HPDE6-E6E7 (cell line): Measurements from ENCODE around the gene PDGFD.

Experiments used
- DNase-seq: peaks from one replicate; pipeline ENCODE4 v3.0.0; 2011; ENCODE audit warnings: missing footprints; ENCODE audit errors: extremely low spot score

PDGFD gene

GRCh38 chr11:104093426-104094280 lies 70.3 kb downstream of the PDGFD start:
- DNase-seq = no peak

DNA sequence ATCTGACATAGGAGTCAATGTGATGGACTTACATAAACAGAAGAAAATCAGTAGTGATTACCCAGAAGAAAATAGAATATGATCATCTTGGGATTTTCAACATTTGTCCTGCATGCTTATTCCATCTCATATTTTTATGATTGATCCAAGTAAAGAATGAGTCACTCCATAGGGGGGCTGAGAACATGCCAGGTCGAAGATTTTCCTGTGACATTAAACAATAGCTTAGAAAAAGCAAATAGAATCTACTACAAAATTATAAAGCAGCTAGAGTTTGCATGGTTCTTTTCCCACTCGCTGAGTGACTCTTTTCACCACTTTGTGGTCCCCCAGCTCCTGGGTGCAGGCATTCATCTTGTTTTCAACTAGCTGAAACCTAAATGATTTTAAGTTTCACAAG lies 71.2 kb downstream of the PDGFD start:
- no peak for DNase-seq

GRCh38 chr11:104091281-104092096 lies 72.5 kb downstream of the PDGFD start:
- no peak for DNase-seq

DNA sequence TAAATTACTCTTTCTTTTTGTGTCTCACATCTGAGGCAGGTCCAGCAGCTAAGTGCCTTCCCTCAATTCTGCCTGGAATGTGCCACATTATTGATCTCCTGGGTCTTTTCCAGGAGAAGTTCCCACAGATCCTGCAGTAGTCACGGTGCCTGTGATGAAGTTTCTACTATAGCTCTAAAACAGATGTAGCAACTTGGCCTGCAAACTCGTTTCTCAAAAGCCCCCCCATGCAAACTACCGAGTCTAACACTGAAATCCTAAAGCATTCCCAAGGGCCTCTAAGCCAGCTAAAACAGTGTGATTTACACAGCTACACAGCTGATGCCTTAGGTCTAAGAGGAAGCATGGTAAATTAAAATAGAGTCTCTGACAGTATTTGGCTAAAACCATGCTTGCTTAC lies 73.2 kb downstream of the PDGFD start:
- no peak for DNase-seq

DNA sequence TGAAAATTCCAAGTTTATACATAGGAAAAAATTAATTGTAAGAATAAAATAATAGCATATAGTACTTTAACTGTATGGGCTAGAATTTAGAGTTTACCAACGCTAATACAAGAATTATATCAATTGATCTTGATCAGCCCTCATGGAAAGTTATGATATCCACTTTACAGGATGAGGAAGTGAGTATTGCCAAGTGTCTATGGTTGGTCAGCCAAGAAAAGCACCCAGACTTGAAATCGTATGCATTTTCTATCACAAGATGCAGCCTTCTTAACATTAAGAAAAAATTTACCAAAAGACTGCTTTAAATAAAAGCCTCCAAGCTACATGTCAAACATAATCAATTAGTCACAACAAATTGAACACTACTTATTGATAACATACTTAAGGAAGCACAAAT lies 74.5 kb downstream of the PDGFD start:
- no peak for DNase-seq

GRCh38 chr11:104086621-104087020 lies 77.3 kb downstream of the PDGFD start:
- no peak for DNase-seq

- no peak for DNase-seq
Measured at GRCh38 chr11:104078995-104079394, 85.0 kb downstream of the PDGFD start.

- DNase-seq = no peak
Measured at GRCh38 chr11:104078245-104078644, 85.7 kb downstream of the PDGFD start.

GRCh38 chr11:104076455-104076854 lies 87.5 kb downstream of the PDGFD start:
- peak; percentile 67 for DNase-seq

GRCh38 chr11:104075706-104076105 lies 88.2 kb downstream of the PDGFD start:
- DNase-seq = no peak

DNA sequence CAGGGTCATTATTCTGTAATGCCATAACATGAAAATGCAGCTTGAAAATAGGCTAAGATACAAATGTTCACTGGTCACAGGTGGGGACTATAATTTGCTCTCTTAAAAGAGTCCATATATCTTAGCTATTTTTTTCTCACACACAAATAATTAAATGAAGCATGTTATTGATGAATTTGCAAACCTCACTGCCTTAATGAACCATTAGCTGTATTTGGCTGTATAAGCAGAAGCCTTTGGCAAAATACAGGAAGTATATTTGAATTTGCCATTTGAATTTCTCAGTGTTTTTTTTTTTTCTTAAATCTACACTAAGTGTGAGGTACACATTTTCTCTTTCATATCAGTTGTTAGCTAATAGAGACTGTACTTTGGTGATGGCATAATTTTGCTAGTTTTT lies 88.9 kb downstream of the PDGFD start:
- DNase-seq = no peak

GRCh38 chr11:104073950-104074705 lies 89.8 kb downstream of the PDGFD start:
- DNase-seq = peak; percentile 69

GRCh38 chr11:104067534-104067933 lies 96.4 kb downstream of the PDGFD start:
- no peak for DNase-seq

DNA sequence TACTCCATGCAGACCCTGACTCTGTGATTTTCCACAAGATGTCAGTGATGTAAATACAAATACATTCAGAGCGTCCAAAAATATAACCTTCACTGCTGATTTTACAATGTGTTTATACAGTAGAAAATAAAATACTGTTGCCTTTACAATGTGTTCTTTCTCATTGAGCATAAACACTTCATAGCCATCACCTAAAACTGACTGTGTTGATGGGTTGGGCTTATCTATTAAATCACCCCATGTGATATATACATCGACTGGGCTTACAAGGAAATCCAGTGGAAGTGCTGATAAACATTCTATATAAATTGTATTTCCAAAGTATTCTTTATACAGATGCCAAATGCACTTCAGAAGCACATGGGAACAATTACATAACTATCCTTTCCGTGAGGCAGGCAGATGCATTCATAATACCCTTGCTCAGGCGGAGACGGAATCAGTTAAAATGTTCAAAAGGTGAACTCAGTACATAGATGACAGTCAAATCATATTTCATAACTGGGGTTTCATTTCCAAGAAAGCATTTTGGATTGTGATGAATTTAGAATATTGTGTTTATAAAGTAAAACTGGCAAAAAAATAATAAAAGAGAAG lies 99.8 kb downstream of the PDGFD start:
- no peak for DNase-seq

GRCh38 chr11:104061853-104062521 lies 102.0 kb downstream of the PDGFD start:
- no peak for DNase-seq

GRCh38 chr11:104060820-104061219 lies 103.1 kb downstream of the PDGFD start:
- no peak for DNase-seq

DNA sequence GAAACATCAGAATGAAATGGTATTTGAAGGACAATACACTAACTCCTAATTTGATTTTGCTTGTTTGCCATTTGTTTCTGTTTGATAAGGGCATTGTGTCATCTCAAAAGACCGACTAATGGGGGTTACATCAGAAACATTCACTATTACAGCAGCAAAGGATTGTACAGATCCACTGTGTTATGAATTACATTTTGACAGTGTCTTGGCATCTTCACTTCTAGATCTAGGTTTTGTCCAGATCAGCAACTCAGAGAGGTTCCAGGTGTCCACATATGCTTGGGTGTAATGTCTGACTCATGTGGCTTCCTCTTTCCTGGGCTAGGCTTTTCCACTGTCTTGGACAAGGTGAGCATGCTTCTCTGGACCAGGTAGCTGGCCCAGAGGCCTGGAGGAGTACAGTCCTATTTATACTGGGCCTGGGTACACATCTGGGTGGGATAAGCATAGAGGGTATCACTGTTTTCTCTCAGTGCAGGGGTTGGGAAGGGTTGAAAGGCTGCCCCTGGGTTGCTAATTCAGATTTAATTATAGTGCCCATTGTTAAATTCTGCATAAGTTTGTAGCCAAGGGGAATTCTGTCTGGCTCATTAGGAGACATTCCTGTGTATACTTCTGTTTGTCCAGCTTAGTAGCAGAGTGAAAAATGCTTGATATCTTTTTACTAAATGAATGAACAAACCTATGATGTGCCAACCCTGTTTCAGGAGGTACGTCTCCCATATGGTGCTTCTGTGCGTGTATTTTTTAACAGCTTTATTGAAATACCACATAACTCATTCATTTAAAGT lies 103.7 kb downstream of the PDGFD start:
- DNase-seq = no peak

- DNase-seq = no peak
Measured at GRCh38 chr11:104058680-104059079, 105.3 kb downstream of the PDGFD start.

GRCh38 chr11:104057908-104058307 lies 106.0 kb downstream of the PDGFD start:
- DNase-seq = no peak

GRCh38 chr11:104055596-104055995 lies 108.4 kb downstream of the PDGFD start:
- no peak for DNase-seq
